ENCODE measurements around the gene ITM2C. TPM values are rescaled to one million over a fixed set of nuclear protein-coding genes. Genes with fewer than 3 reads are reported as not detected.

ITM2C gene
- total RNA-seq, 4 donors from 2014 or later, result 4.9 to 11.2 (median 10.8) TPM

GRCh38 chr2:230873661-230874401, 9.1 kb downstream of the ITM2C start:
- in situ Hi-C loops (cut with MboI; ENCODE audit: low sequenced_read_pairs in 4 of 4) (no loop called here), intact Hi-C loops (cut with DNase I; ENCODE audit: low total_unique reads) (no loop called here)
- no peak for TF ChIP-seq CTCF (IDR thresholded peaks at IDR 0.05 in 4 of 5, conservative IDR thresholded peaks at IDR 0.05 in 1 of 5)
- no peak for TF ChIP-seq POLR2A (IDR thresholded peaks at IDR 0.05)
- DNase-seq (no peak), ATAC-seq (no peak)
- no peak overlapping the region for H3K27ac ChIP-seq
- no peaks in the 10 kb centered on the region for H3K36me3 ChIP-seq
- H3K27me3 ChIP-seq, result no peaks in the 10 kb centered on the region
- H3K4me3 ChIP-seq, result no peak overlapping the region
- peaks cover 8 to 9% of the 10 kb centered on the region in 2 donors for H3K4me1 ChIP-seq
- no peaks in the 10 kb centered on the region for H3K9me3 ChIP-seq

- DNase-seq, result no peak
- no peaks in the 10 kb centered on the region for H3K9me3 ChIP-seq
- ATAC-seq, result no peak
- H3K4me3 ChIP-seq, result no peak overlapping the region
- no peak overlapping the region for H3K27ac ChIP-seq
- intact Hi-C loops (cut with DNase I; ENCODE audit: low total_unique reads), result no loop called here
- H3K27me3 ChIP-seq, result no peaks in the 10 kb centered on the region
- in situ Hi-C loops (cut with MboI; ENCODE audit: low sequenced_read_pairs in 4 of 4), result no loop called here
- no peak for TF ChIP-seq CTCF (IDR thresholded peaks at IDR 0.05 in 4 of 5, conservative IDR thresholded peaks at IDR 0.05 in 1 of 5)
- TF ChIP-seq POLR2A (IDR thresholded peaks at IDR 0.05), result no peak
- H3K36me3 ChIP-seq, result no peaks in the 10 kb centered on the region
- peaks cover 8 to 9% of the 10 kb centered on the region in 2 donors for H3K4me1 ChIP-seq
Measured at GRCh38 chr2:230874456-230874855, 9.7 kb downstream of the ITM2C start.

GRCh38 chr2:230874876-230875275, 10.1 kb downstream of the ITM2C start:
- Histone ChIP-seq H3K27me3 (no peaks in the 10 kb centered on the region), H3K9me3 (no peaks in the 10 kb centered on the region), H3K36me3 (no peaks in the 10 kb centered on the region), H3K4me3 (no peak overlapping the region), H3K4me1 (peaks cover 8 to 9% of the 10 kb centered on the region in 2 donors), H3K27ac (no peak overlapping the region)
- ATAC-seq, result no peak
- in situ Hi-C loops (cut with MboI; ENCODE audit: low sequenced_read_pairs in 4 of 4), result no loop called here
- no peak for DNase-seq
- intact Hi-C loops (cut with DNase I; ENCODE audit: low total_unique reads), result no loop called here
- no peak for TF ChIP-seq POLR2A (IDR thresholded peaks at IDR 0.05)
- TF ChIP-seq CTCF (IDR thresholded peaks at IDR 0.05 in 4 of 5, conservative IDR thresholded peaks at IDR 0.05 in 1 of 5), result no peak

GRCh38 chr2:230875347-230876315, 10.9 kb downstream of the ITM2C start:
- no peak for ATAC-seq
- H3K4me1 ChIP-seq, result peaks cover 8% of the 10 kb centered on the region in 2 donors
- H3K36me3 ChIP-seq, result no peaks in the 10 kb centered on the region
- no peak overlapping the region for H3K4me3 ChIP-seq
- in situ Hi-C loops (cut with MboI; ENCODE audit: low sequenced_read_pairs in 4 of 4) (no loop called here), intact Hi-C loops (cut with DNase I; ENCODE audit: low total_unique reads) (no loop called here)
- H3K9me3 ChIP-seq, result no peaks in the 10 kb centered on the region
- H3K27me3 ChIP-seq, result no peaks in the 10 kb centered on the region
- no peak for TF ChIP-seq POLR2A (IDR thresholded peaks at IDR 0.05)
- TF ChIP-seq CTCF (IDR thresholded peaks at IDR 0.05 in 4 of 5, conservative IDR thresholded peaks at IDR 0.05 in 1 of 5), result no peak
- no peak overlapping the region for H3K27ac ChIP-seq
- no peak for DNase-seq

Measured in gastrocnemius medialis (tissue), 4 donors.